Cardiac muscle cell (in vitro differentiated cells and primary cell): Measurements from ENCODE around the gene SFT2D2. TPM values are rescaled to one million over a fixed set of nuclear protein-coding genes. Genes with fewer than 3 reads are reported as not detected.

Experiments used
- DNase-seq, 2 donors: peaks; one replicate each; pipeline versions ENCODE4 v3.0.0 to v3.0.0-alpha.2; 2010 to 2017; ENCODE audit warnings: low read depth in 1 of 2, low spot score in 1 of 2
- H3K27ac ChIP-seq: fragments of 200-600 bp; sonication (generic); 2 replicates; pipeline ENCODE4 v1.5.1; 2016
- H3K27me3 ChIP-seq: fragments of 200-600 bp; sonication (generic); 2 replicates; pipeline ENCODE4 v1.6.0; 2016; ENCODE audit warnings: control low read depth
- H3K36me3 ChIP-seq: fragments of 200-600 bp; sonication (generic); 2 replicates; pipeline ENCODE4 v1.5.1; 2016; ENCODE audit warnings: control low read depth
- H3K4me1 ChIP-seq: fragments of 200-600 bp; sonication (generic); 2 replicates; pipeline ENCODE4 v1.8.1; 2017; ENCODE audit warnings: low read depth, mild to moderate bottlenecking, mixed run types
- H3K4me3 ChIP-seq: fragments of 200-600 bp; sonication (generic); 2 replicates; pipeline ENCODE4 v1.5.1; 2016; ENCODE audit warnings: mild to moderate bottlenecking
- H3K9me3 ChIP-seq: fragments of 200-600 bp; sonication (generic); 2 replicates; pipeline ENCODE4 v1.5.1; 2017; ENCODE audit warnings: low read depth, mild to moderate bottlenecking, control low read depth
- CTCF ChIP-seq: IDR thresholded peaks from 2 replicates; pipeline ENCODE4 v1.5.1; 2012; ENCODE audit warnings: low read depth, mild to moderate bottlenecking, low read length
- polyA plus RNA-seq: library from polyadenylated mRNA; unstranded; fragments of >200 nt; fragmentation: Nextera tagmentation; extraction: Ambion mirVana; gene quantifications from 2 replicates; pipeline ENCODE4 v1.2.1, GENCODE V29; 2016
- total RNA-seq: library from RNA; depleted of rRNA; stranded (reverse); fragments of >200 nt; gene quantifications from 2 replicates; pipeline ENCODE4 v1.2.3, GENCODE V29; 2016

Gene SFT2D2
- total and polyA plus RNA-seq, 2 experiments from 2014 or later = 20.7 to 25.6 TPM

GRCh38 chr1:168266644-168267186 is 40.9 kb downstream of the SFT2D2 start:
- H3K27me3 ChIP-seq = no peaks in the 10 kb centered on the region
- H3K4me3 ChIP-seq = no peak overlapping the region
- no peaks in the 10 kb centered on the region for H3K36me3 ChIP-seq
- no peak overlapping the region for H3K27ac ChIP-seq
- TF ChIP-seq CTCF = no peak
- peak in 1 of 2 donors; percentile 12 for DNase-seq
- H3K9me3 ChIP-seq = no peaks in the 10 kb centered on the region
- no peaks in the 10 kb centered on the region for H3K4me1 ChIP-seq

- H3K4me1 ChIP-seq = no peaks in the 10 kb centered on the region
- DNase-seq = no peak
- no peaks in the 10 kb centered on the region for H3K9me3 ChIP-seq
- TF ChIP-seq CTCF = no peak
- no peaks in the 10 kb centered on the region for H3K27me3 ChIP-seq
- no peak overlapping the region for H3K4me3 ChIP-seq
- no peaks in the 10 kb centered on the region for H3K36me3 ChIP-seq
- H3K27ac ChIP-seq = no peak overlapping the region
Measured at GRCh38 chr1:168271636-168272035, 45.8 kb downstream of the SFT2D2 start.

- Histone ChIP-seq H3K4me1 (no peaks in the 10 kb centered on the region), H3K36me3 (no peaks in the 10 kb centered on the region), H3K27me3 (no peaks in the 10 kb centered on the region), H3K4me3 (no peak overlapping the region), H3K9me3 (no peaks in the 10 kb centered on the region), H3K27ac (no peak overlapping the region)
- no peak for TF ChIP-seq CTCF
- DNase-seq = no peak
Measured at GRCh38 chr1:168273575-168273974, 47.8 kb downstream of the SFT2D2 start.

GRCh38 chr1:168279253-168279652 is 53.4 kb downstream of the SFT2D2 start:
- no peaks in the 10 kb centered on the region for H3K27me3 ChIP-seq
- no peak for DNase-seq
- H3K9me3 ChIP-seq = no peaks in the 10 kb centered on the region
- no peak overlapping the region for H3K27ac ChIP-seq
- no peak for TF ChIP-seq CTCF
- no peak overlapping the region for H3K4me3 ChIP-seq
- no peaks in the 10 kb centered on the region for H3K4me1 ChIP-seq
- H3K36me3 ChIP-seq = no peaks in the 10 kb centered on the region

- no peak within 1 kb of the TSS for H3K4me3 ChIP-seq
- H3K36me3 ChIP-seq = no peaks in the 10 kb centered on the region
- no peak within 1 kb of the TSS for H3K27ac ChIP-seq
- H3K9me3 ChIP-seq = no peaks in the 10 kb centered on the region
- H3K4me1 ChIP-seq = no peaks in the 10 kb centered on the region
- no peak for DNase-seq
- H3K27me3 ChIP-seq = no peaks in the 10 kb centered on the region
- TF ChIP-seq CTCF = no peak
Measured at GRCh38 chr1:168280296-168280927, 54.6 kb downstream of the SFT2D2 start, which contains the start of gene TBX19. TSS of gene TBX19 (plus strand) at chr1:168280877. CDS start at chr1:168281091, 214 bp downstream.
